AG10803 (cell line): ENCODE data around the gene CD47.
A peak's percentile ranks its signal among the peaks of the same experiment; 100 is the strongest.

Source experiments
- DNase-seq: peaks from one replicate; pipeline ENCODE4 v3.0.0; 2010; ENCODE audit warnings: low read depth
- H3K4me3 ChIP-seq: 2 replicates; pipeline ENCODE4 v1.5.1; 2011; ENCODE audit warnings: mild to moderate bottlenecking, low read length, control low read depth
- CTCF ChIP-seq: conservative IDR thresholded peaks from 2 replicates; pipeline ENCODE4 v1.5.1; 2011; ENCODE audit warnings: mild to moderate bottlenecking, low read length, control low read depth, inconsistent platforms

Gene CD47

DNA sequence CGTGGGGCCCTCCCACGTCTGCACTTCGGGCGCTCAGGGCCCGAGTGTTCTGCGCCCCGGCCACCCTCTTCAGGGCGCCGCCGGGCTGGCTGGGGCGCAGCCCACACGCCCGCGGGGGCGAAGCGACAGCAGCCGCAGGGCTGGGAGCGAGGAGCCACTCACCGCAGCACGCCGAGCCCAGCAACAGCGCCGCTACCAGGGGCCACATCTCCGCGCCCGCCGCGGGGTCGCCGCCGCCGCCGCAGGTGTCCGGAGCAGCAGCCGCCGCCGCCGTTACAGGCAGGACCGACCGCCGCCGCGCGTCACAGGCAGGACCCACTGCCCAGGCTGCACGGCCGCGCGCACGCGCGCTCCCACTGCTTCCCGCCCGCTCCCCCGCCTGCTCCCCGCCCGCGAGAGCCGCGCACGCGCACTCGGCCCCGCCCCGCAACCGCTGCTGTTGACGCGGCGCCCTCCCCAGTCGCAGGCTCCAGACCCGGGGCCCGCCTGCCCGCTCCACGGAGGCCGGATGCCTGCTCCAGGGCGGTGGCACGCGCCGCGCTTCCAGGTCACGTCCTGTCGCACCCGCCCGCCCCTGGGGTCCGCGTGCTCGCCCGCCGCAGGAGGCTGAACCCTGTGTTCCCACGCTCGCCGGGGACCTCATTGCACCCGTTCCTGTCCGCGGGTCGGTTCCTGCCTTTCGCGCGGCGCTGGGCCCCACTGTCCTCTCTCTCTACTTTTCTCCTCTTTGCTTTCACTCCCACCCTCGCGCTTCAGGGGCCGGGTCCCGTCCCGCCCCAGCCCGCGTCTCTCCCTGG lies at the start of gene CD47:
TSS of gene CD47 (minus strand) at position 331 of the 797 bp plus-strand sequence. CDS start at position 208, 123 bp downstream.
- no peak for TF ChIP-seq CTCF
- peak within 1 kb of the TSS; percentile 91 for H3K4me3 ChIP-seq
- peak; percentile 86 for DNase-seq

DNA sequence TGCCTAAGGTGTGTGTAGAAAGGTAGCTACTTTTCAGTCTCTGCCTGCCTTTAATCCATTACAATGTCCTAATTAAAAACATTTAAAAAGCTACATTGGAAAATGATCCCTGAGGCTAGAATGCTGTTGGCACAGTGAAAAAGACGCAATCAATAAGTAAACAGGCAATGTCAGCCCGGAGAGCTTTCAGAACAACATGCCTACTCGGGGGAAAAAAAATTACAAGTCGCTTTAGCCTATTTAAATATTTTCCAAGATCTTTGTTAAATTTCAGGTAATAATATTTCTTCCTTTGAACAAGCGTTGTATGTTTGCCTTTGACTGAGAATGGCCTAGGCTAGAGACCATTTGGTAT lies 46.6 kb upstream of the CD47 start:
- no peak for DNase-seq
- H3K4me3 ChIP-seq, result no peak overlapping the region
- TF ChIP-seq CTCF, result no peak

GRCh38 chr3:108136561-108137459 lies 46.0 kb upstream of the CD47 start:
- no peak for TF ChIP-seq CTCF
- no peak overlapping the region for H3K4me3 ChIP-seq
- DNase-seq, result no peak

GRCh38 chr3:108134555-108134880 lies 43.7 kb upstream of the CD47 start:
- DNase-seq, result no peak
- no peak for TF ChIP-seq CTCF
- no peak overlapping the region for H3K4me3 ChIP-seq

DNA sequence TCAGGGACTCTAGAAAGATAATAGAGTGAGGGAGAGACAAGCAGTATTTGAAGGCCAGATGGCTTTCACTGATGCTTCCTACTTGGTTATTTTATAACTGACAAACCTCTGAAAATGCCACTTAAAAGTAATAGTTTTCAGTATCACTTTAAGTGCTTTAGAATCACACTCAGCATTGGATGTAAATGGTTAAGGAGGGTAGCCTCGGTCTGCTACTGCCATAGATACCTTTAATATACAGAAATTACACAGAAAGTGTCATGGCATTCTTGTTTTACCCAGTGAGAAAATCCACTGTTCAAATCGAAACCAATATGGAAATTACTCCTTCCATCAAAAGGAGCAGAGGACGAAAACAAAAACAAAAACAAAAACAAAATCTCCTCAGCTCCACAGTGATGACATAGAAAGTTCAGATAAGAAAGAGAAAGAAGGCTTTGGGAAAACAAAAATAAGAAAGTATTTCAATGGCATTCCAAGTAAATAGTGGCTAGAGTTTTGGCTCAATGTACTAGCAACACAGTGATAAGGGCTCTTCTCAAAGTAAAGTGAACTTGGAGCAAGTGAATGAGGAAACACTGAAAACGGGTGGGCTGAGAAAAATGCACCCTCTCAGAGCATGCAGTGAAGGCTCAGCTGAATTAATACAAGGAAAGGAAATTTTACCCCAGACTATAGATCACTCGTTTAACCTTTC lies 43.2 kb upstream of the CD47 start:
- DNase-seq, result no peak
- H3K4me3 ChIP-seq, result no peak overlapping the region
- no peak for TF ChIP-seq CTCF

GRCh38 chr3:108133048-108133369 lies 42.2 kb upstream of the CD47 start:
- DNase-seq, result no peak
- no peak for TF ChIP-seq CTCF

More at GRCh38 chr3:108133048-108133369, 42.2 kb upstream of the CD47 start:
- no peak overlapping the region for H3K4me3 ChIP-seq
